ENCODE measurements around the gene SLC25A14.

Gene SLC25A14

DNA sequence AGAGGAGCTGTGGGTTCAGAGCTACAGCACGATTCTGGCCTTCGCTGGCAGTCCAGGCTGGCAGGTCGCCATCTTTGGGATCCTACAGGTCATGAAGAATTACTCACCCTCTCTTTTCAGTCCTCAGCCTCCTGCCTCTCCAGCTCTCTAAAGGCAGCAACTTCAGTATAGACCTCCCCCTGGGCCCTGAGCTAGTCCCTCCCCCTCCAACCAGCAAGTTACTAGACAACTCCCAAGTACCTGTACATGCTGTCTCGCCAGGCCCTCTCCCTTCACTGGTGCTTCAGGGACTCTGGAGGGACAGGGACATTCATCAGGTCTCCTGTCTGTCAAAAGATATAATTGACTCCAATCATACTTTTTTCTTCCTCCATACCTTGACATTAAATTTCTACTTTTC, 45.8 kb downstream of the SLC25A14 start, which contains the start of gene GPR119:
GPR119 (minus strand) TSS at position 155 of the 400 bp plus-strand sequence. CDS start 227 bp downstream, outside the sequence.
- no peak for DNase-seq

DNA sequence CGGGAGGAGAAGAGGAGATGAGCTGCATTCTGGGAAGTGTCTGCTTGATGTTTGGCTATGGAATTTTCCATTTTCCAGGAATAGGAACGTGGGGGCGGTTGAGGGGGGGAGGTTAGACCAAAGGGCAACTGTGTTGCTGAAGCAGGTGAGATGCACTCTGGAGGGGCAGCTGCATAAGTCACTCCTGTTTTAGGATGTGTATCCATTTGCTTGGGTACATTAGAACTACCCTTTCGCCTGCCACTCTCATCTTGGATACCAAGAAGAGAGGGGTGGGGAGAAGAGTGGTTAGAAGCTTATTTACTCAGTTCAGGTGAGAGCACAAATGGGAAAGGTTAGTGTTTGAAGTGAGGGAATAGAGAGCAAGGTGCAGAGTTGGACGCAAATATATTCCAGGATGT, 46.7 kb downstream of the SLC25A14 start:
- no peak for DNase-seq

GRCh38 chrX:130393451-130394074, 53.8 kb downstream of the SLC25A14 start:
- DNase-seq = peak; percentile 60

DNA sequence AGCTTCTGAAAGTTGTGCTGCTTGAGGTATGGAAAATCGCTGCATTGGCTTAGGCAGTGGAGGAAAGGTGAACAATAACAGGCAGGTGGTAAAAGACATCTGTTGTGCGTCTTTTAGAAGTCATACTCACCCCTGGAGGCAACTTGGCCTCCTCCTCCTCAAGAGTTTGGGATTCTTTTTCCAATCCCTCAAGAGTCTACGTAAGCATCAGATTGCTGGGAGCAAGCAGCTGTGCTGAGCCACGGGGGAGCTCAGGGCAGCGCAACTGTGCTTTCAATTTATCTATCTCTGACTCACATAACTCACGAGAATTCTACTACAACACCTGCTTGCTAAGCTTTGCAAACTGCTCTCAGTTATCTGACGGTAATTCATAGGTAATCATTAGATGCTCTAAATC, 55.6 kb downstream of the SLC25A14 start:
- no peak for DNase-seq

DNA sequence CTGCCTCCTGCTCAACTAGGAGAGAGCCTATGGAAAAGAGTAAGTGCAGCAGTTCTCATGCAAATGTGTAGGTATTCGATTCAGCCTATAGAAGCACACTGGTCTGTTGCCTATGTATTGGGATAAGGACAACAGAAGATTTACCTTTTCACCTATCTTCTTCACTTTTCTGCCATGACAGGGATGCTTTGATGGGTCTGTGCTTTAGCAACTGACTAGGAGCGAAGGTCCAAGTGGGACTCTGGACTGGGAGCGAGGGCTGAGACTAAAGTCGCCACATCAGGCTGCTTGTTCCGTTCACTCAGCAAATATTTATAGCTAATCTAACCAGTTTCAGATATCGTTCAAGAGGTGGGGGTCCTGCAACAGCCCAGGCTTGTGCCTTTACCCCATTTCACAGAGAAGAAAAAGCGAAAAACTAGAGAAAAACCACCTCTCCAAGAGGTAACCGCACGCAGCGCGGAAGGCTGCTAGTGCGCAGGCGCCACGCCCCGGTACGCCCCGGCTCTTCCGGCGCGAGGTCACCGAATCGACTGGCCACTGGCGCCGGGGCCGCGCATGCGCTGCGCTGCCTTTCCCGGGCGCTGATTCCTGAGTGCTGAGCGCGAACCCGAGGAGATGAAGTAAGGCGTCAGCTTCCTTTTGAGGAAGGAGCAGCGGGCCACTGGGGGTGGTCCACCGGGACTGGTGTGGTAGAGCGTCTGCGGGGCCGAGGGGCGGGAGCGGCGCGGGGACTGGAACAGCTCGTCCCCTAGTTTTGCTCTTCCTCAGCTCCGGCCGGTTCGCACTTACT, 61.9 kb downstream of the SLC25A14 start, which contains the start of gene RBMX2:
RBMX2 (plus strand) TSS at position 573 of the 793 bp plus-strand sequence; CDS start at position 619, 46 bp downstream.
- DNase-seq = peak; percentile 84

- no peak for DNase-seq
Observed at GRCh38 chrX:130402208-130402684, 62.5 kb downstream of the SLC25A14 start.

- DNase-seq = peak; percentile 4
Observed at GRCh38 chrX:130413415-130413814, 73.7 kb downstream of the SLC25A14 start.

DNA sequence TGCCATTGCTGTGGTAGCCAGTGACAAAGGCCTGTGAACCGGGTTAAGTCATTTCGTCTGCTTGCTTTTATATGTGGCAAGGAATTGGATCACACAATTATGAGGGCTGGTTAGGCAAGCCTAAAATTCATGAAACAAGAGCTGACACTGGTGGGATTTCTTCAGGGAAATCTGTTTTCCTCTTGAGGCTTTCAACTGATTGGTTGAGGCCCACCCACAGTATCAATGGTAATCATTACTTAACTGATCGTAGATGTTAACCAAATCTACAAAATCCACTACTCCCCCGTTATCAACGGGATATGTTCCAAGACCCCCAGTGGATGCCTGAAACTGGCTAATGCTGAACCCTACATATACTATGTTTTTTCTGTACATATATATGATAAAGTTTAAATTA, 75.1 kb downstream of the SLC25A14 start:
- no peak for DNase-seq

DNA sequence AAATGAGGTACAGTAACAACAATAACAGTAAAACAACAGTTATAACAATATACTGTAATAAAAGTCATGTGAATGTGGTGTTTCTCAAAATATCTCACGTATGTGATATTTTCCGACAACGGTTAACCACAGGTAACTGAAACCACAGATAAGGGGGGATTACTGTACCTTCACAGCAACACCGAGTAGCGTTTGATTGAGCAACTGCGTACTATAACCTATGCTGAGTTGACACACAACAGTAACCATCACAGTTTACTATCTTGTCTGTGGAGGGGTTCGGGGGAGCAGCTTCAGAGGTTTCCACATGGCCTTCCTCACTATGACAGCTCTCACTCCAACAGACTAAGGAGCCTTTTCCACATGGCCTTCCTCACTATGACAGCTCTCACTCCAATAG, 75.5 kb downstream of the SLC25A14 start:
- peak; percentile 4 for DNase-seq

DNA sequence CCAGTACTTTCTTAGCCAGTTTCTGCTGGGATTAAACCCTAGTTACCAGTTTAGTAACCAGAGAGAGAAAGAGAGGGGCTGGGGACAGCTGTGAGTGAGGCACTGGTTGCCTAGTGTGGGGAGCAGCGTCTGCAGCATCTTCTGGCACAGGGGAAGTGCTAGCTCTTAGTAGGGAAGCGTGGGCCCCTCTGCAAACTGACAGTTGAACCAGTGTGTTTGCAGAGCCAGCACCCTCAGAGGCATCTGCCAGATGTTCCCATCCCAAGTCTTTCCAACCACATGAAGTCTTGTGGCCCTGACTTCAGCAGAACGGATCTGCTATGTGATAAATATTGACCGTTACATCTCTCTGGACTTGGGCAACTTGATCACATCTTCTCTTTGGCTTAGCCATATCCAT, 77.1 kb downstream of the SLC25A14 start:
- DNase-seq = no peak

DNA sequence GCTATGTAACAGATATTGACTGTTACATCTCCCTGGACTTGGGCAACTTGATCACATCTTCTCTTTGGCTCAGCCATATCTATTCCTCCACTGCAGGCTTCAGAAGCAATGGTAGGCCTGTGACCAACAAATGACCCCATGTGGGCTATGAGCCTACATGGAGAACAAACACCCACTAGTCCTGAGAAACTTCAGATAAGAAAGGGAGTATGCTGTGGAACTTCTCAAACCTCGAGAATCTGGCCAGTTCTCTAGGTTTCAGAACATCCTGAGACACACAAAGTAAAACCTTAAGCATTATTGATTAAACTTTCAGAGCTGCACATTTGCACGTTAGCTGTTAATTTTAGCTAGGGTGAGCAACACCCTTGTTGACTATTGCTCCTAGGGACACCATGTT, 78.3 kb downstream of the SLC25A14 start:
- no peak for DNase-seq

- no peak for DNase-seq
Observed at GRCh38 chrX:130418740-130419139, 79.0 kb downstream of the SLC25A14 start.

- no peak for DNase-seq
Observed at GRCh38 chrX:130419263-130419662, 79.5 kb downstream of the SLC25A14 start.

Measured in hematopoietic multipotent progenitor cell treated with erythropoietin and hydrocortisone succinate and interleukin-3 and kit ligand, for 6 days (in vitro differentiated cells).